DND-41 (cell line): Measurements from ENCODE around the gene CAMP.
A peak's percentile ranks its signal among the peaks of the same experiment; 100 is the strongest.

Experiments used
- ATAC-seq: fragments of 200-7000 bp; cut with Tn5 transposase; 3 replicates; pipeline ENCODE4 v1.9.1; 2021; ENCODE audit warnings: low read depth; ENCODE audit not compliant: insufficient read depth
- DNase-seq: peaks from one replicate; pipeline ENCODE4 v3.0.0-alpha.2; 2020
- H2AFZ ChIP-seq: 2 replicates; pipeline ENCODE4 v1.6.0; 2012; ENCODE audit warnings: low read depth, low read length
- H3K27ac ChIP-seq: 2 replicates; pipeline ENCODE4 v1.5.1; 2012; ENCODE audit warnings: low read length, inconsistent platforms
- H3K27me3 ChIP-seq: fragments of 200-600 bp; sonication (generic); 2 replicates; pipeline ENCODE4 v1.6.0; 2012; ENCODE audit warnings: low read length, mild to moderate bottlenecking, inconsistent platforms; ENCODE audit not compliant: insufficient read depth, poor library complexity
- H3K36me3 ChIP-seq: 2 replicates; pipeline ENCODE4 v1.5.1; 2012; ENCODE audit warnings: low read length, inconsistent platforms; ENCODE audit not compliant: insufficient read depth
- H3K4me1 ChIP-seq: 2 replicates; pipeline ENCODE4 v1.5.1; 2012; ENCODE audit warnings: mild to moderate bottlenecking, low read length; ENCODE audit not compliant: insufficient read depth
- H3K4me2 ChIP-seq: 2 replicates; pipeline ENCODE4 v1.6.0; 2012; ENCODE audit warnings: mild to moderate bottlenecking, moderate library complexity, low read length, inconsistent platforms; ENCODE audit not compliant: insufficient read depth
- H3K4me3 ChIP-seq, 2 experiments: fragments of 200-600 bp in 1 of 2; shearing (Covaris generic) in 1 of 2; 2 replicates each; pipeline ENCODE4 v1.5.1; 2012 to 2016; ENCODE audit warnings: inconsistent platforms in 2 of 2, low read length in 2 of 2, mild to moderate bottlenecking in 2 of 2, low read depth in 1 of 2, moderate library complexity in 1 of 2
- H3K79me2 ChIP-seq: 2 replicates; pipeline ENCODE4 v1.6.0; 2012; ENCODE audit warnings: low read length, inconsistent platforms; ENCODE audit not compliant: insufficient read depth
- H3K9ac ChIP-seq: 2 replicates; pipeline ENCODE4 v1.6.0; 2012; ENCODE audit warnings: low read depth, mild to moderate bottlenecking, inconsistent platforms, low read length, moderate library complexity
- H3K9me3 ChIP-seq: 2 replicates; pipeline ENCODE4 v1.5.1; 2012; ENCODE audit warnings: low read length, moderate library complexity, mild to moderate bottlenecking, inconsistent platforms; ENCODE audit not compliant: insufficient read depth, severe bottlenecking
- H4K20me1 ChIP-seq: 2 replicates; pipeline ENCODE4 v1.6.0; 2012; ENCODE audit warnings: low read length; ENCODE audit not compliant: insufficient read depth
- CTCF ChIP-seq: IDR thresholded peaks from 2 replicates; pipeline ENCODE4 v1.5.1; 2012; ENCODE audit warnings: borderline replicate concordance, low read length, moderate library complexity, mild to moderate bottlenecking; ENCODE audit not compliant: poor library complexity, severe bottlenecking; ENCODE audit errors: extremely low read depth
- EZH2 ChIP-seq: IDR thresholded peaks from 3 replicates; pipeline ENCODE4 v1.6.1; 2012; ENCODE audit warnings: borderline replicate concordance, low read depth, mild to moderate bottlenecking, moderate library complexity, low read length, inconsistent platforms; ENCODE audit not compliant: severe bottlenecking

The CAMP gene

GRCh38 chr3:48222616-48223513 is at the start of gene CAMP:
TSS of gene CAMP (plus strand) at chr3:48223495. CDS start at chr3:48223512, 17 bp downstream.
- Histone ChIP-seq H3K9ac (no peak within 1 kb of the TSS), H3K36me3 (no peaks in the 10 kb centered on the region), H3K79me2 (no peaks in the 10 kb centered on the region), H3K27ac (no peak within 1 kb of the TSS), H2AFZ (no peak within 1 kb of the TSS), H3K9me3 (no peaks in the 10 kb centered on the region), H3K4me3 (no peak within 1 kb of the TSS), H4K20me1 (no peaks in the 10 kb centered on the region; the same call in 1 of the 2 replicates), H3K27me3 (peaks cover under 1% of the 10 kb centered on the region), H3K4me1 (no peaks in the 10 kb centered on the region), H3K4me2 (no peak within 1 kb of the TSS)
- DNase-seq (no peak), ATAC-seq (no peak)
- no peak for TF ChIP-seq EZH2
- TF ChIP-seq CTCF: no peak

- Histone ChIP-seq H3K27ac (no peak overlapping the region), H4K20me1 (peaks cover 75% of the 10 kb centered on the region), H3K79me2 (peaks cover 95% of the 10 kb centered on the region), H3K4me1 (peaks cover 22% of the 10 kb centered on the region; the same call in 1 of the 2 replicates), H3K4me2 (no peak overlapping the region), H3K4me3 (no peak overlapping the region), H2AFZ (no peak overlapping the region), H3K27me3 (no peaks in the 10 kb centered on the region), H3K36me3 (peaks cover 97% of the 10 kb centered on the region), H3K9me3 (no peaks in the 10 kb centered on the region), H3K9ac (no peak overlapping the region)
- ATAC-seq (no peak), DNase-seq (no peak)
- TF ChIP-seq CTCF (no peak), EZH2 (no peak)
Observed at GRCh38 chr3:48178072-48178471, 45.2 kb upstream of the CAMP start.

- Histone ChIP-seq H3K4me3 (no peak overlapping the region), H3K36me3 (peaks cover 97% of the 10 kb centered on the region), H3K79me2 (peaks cover 95% of the 10 kb centered on the region), H2AFZ (no peak overlapping the region), H3K4me2 (peak overlapping the region; percentile 30; the same call in 1 of the 2 replicates), H4K20me1 (peaks cover 71% of the 10 kb centered on the region), H3K4me1 (peaks cover 41% of the 10 kb centered on the region), H3K9ac (no peak overlapping the region), H3K27me3 (no peaks in the 10 kb centered on the region), H3K27ac (no peak overlapping the region), H3K9me3 (no peaks in the 10 kb centered on the region)
- no peak for TF ChIP-seq EZH2
- no peak for TF ChIP-seq CTCF
- ATAC-seq: no peak
- DNase-seq: no peak
Observed at GRCh38 chr3:48180021-48180420, 43.3 kb upstream of the CAMP start.
